SK-N-SH (cell line): ENCODE results near the gene TUFT1. TPM values are rescaled to one million over a fixed set of nuclear protein-coding genes. Genes with fewer than 3 reads are reported as not detected.

ENCODE experiments used
- CTCF ChIA-PET: fragments of 300-600, 350-600 bp; formaldehyde crosslinking; extraction: SDS; loops from one replicate; lab custom pipeline; 2021; lab: Yijun Ruan, JAX
- POLR2A ChIA-PET: fragments of 350-600 bp; sonication (Branson Sonifier 250); formaldehyde crosslinking; extraction: SDS; loops from one replicate; lab custom pipeline; 2020; ENCODE audit warnings: antibody characterized with exemption, inconsistent platforms; lab: Yijun Ruan, JAX
- DNase-seq: peaks from one replicate; pipeline ENCODE4 v3.0.0; 2012
- H2AFZ ChIP-seq: fragments of 200-600 bp; sonication (generic); 2 replicates; pipeline ENCODE4 v1.8.1; 2016; ENCODE audit warnings: antibody characterized with exemption, mild to moderate bottlenecking, low read depth
- H3F3A ChIP-seq: fragments of 200-600 bp; sonication (generic); replicated peaks from 2 replicates; pipeline ENCODE3; 2016; ENCODE audit warnings: antibody characterized with exemption, mild to moderate bottlenecking; ENCODE audit not compliant: insufficient read depth
- H3K27ac ChIP-seq, 2 experiments: fragments of 200-500 bp in 1 of 2; fragments of 200-600 bp in 1 of 2; sonication (Bioruptor generic) in 1 of 2; sonication (generic), shearing (Covaris generic) in 1 of 2; 2 replicates each; pipeline versions ENCODE4 v1.5.1 to v1.6.1; 2014 to 2016; ENCODE audit warnings: low read depth in 2 of 2, inconsistent platforms in 1 of 2, low read length in 1 of 2, mild to moderate bottlenecking in 1 of 2, mixed read lengths in 1 of 2
- H3K27me3 ChIP-seq: fragments of 200-600 bp; sonication (generic), shearing (Covaris generic); 2 replicates; pipeline ENCODE4 v1.6.1; 2016; ENCODE audit warnings: mixed run types; ENCODE audit not compliant: insufficient read depth
- H3K36me3 ChIP-seq, 2 experiments: fragments of 200-500 bp in 1 of 2; fragments of 200-600 bp in 1 of 2; sonication (Bioruptor generic) in 1 of 2; sonication (generic) in 1 of 2; replicated peaks in 1 of 2; 2 replicates each; pipeline versions ENCODE3 to v1.5.1; 2014 to 2016; ENCODE audit warnings: low read length in 1 of 2, mild to moderate bottlenecking in 1 of 2; ENCODE audit not compliant: insufficient read depth in 2 of 2, control insufficient read depth in 1 of 2
- H3K4me1 ChIP-seq, 2 experiments: fragments of 200-500 bp in 1 of 2; fragments of 200-600 bp in 1 of 2; sonication (Bioruptor generic) in 1 of 2; sonication (generic), shearing (Covaris generic) in 1 of 2; 2 replicates each; pipeline versions ENCODE4 v1.5.1 to v1.6.1; 2014 to 2016; ENCODE audit warnings: low read depth in 1 of 2, low read length in 1 of 2, mixed run types in 1 of 2; ENCODE audit not compliant: insufficient read depth in 2 of 2, control insufficient read depth in 1 of 2
- H3K4me2 ChIP-seq: fragments of 200-600 bp; sonication (generic), shearing (Covaris generic); 2 replicates; pipeline ENCODE4 v1.6.1; 2017; ENCODE audit warnings: mixed run types
- H3K4me3 ChIP-seq, 2 experiments: fragments of 200-500 bp in 1 of 2; fragments of 200-600 bp in 1 of 2; sonication (Bioruptor generic) in 1 of 2; sonication (generic), shearing (Covaris generic) in 1 of 2; 2 replicates each; pipeline versions ENCODE4 v1.5.1 to v1.8.1; 2014 to 2016; ENCODE audit warnings: low read depth in 2 of 2, inconsistent platforms in 1 of 2, low read length in 1 of 2, mild to moderate bottlenecking in 1 of 2, mixed read lengths in 1 of 2, moderate library complexity in 1 of 2
- H3K79me2 ChIP-seq: fragments of 200-600 bp; sonication (generic); 2 replicates; pipeline ENCODE4 v1.8.1; 2017; ENCODE audit warnings: mild to moderate bottlenecking; ENCODE audit not compliant: insufficient read depth
- H3K9ac ChIP-seq: fragments of 200-600 bp; sonication (generic); 2 replicates; pipeline ENCODE4 v1.6.1; 2017; ENCODE audit warnings: mixed run types
- H3K9me2 ChIP-seq: fragments of 200-600 bp; sonication (generic); 2 replicates; pipeline ENCODE4 v1.6.1; 2017; ENCODE audit warnings: mixed run types
- H3K9me3 ChIP-seq: fragments of 200-600 bp; sonication (generic); 2 replicates; pipeline ENCODE4 v1.6.1; 2017; ENCODE audit warnings: mixed run types, mild to moderate bottlenecking, moderate library complexity
- H4K20me1 ChIP-seq: fragments of 200-600 bp; sonication (generic); 2 replicates; pipeline ENCODE4 v1.6.1; 2017; ENCODE audit warnings: mild to moderate bottlenecking, mixed run types; ENCODE audit not compliant: insufficient read depth
- CHD2 ChIP-seq: fragments of 150-350 bp; IDR thresholded peaks from 2 replicates; pipeline ENCODE4 v1.6.1; 2018; ENCODE audit warnings: low read length; ENCODE audit not compliant: partially characterized antibody
- EZH2phosphoT487 ChIP-seq: fragments of 200-600 bp; sonication (generic); IDR thresholded peaks from 2 replicates; pipeline ENCODE4 v1.6.1; 2017; ENCODE audit warnings: low read depth, mixed run types, mild to moderate bottlenecking, antibody characterized with exemption, moderate library complexity, borderline replicate concordance
- FOSL2 ChIP-seq: IDR thresholded peaks from 2 replicates; pipeline ENCODE4 v1.4.0; 2012; ENCODE audit warnings: low read depth, mild to moderate bottlenecking, moderate library complexity, borderline replicate concordance
- FOXJ3 ChIP-seq: sonication (generic); formaldehyde crosslinking; IDR thresholded peaks from 2 replicates; pipeline ENCODE4 v1.5.1; 2020; ENCODE audit warnings: mild to moderate bottlenecking, missing genetic modification reagents
- FOXM1 ChIP-seq: IDR thresholded peaks from 2 replicates; pipeline ENCODE4 v1.4.0; 2012; ENCODE audit warnings: low read depth, mild to moderate bottlenecking
- GABPA ChIP-seq: IDR thresholded peaks from 2 replicates; pipeline ENCODE4 v1.4.0; 2012; ENCODE audit warnings: low read depth, mild to moderate bottlenecking
- GATA2 ChIP-seq: sonication (generic); formaldehyde crosslinking; IDR thresholded peaks from 2 replicates; pipeline ENCODE4 v1.5.0; 2020; ENCODE audit warnings: mild to moderate bottlenecking, missing genetic modification reagents
- JUND ChIP-seq: IDR thresholded peaks from 2 replicates; pipeline ENCODE4 v1.4.0; 2012
- MXI1 ChIP-seq: IDR thresholded peaks from 2 replicates; pipeline ENCODE4 v1.6.1; 2012; ENCODE audit warnings: mild to moderate bottlenecking, low read depth, low read length, improper control_type of control experiment
- NFIC ChIP-seq: IDR thresholded peaks from 2 replicates; pipeline ENCODE4 v1.4.0; 2012; ENCODE audit warnings: borderline replicate concordance
- POLR2AphosphoS5 ChIP-seq: IDR thresholded peaks from 2 replicates; pipeline ENCODE4 v1.6.1; 2012; ENCODE audit warnings: low read depth, low read length
- RAD21 ChIP-seq: IDR thresholded peaks from 2 replicates; pipeline ENCODE4 v1.6.1; 2012; ENCODE audit warnings: mild to moderate bottlenecking, low read length
- RCOR1 ChIP-seq: fragments of 150-350 bp; IDR thresholded peaks from 2 replicates; pipeline ENCODE4 v1.6.1; 2017; ENCODE audit warnings: antibody characterized with exemption, low read length
- RXRA ChIP-seq: IDR thresholded peaks from 2 replicates; pipeline ENCODE4 v1.4.0; 2012; ENCODE audit warnings: low read depth, mild to moderate bottlenecking, borderline replicate concordance
- SIN3A ChIP-seq: IDR thresholded peaks from 2 replicates; pipeline ENCODE4 v1.6.1; 2012; ENCODE audit warnings: low read depth, mild to moderate bottlenecking, low read length, moderate library complexity, borderline replicate concordance
- TAF1 ChIP-seq: IDR thresholded peaks from 2 replicates; pipeline ENCODE4 v1.6.1; 2012; ENCODE audit warnings: low read depth, mild to moderate bottlenecking, low read length, moderate library complexity, borderline replicate concordance
- TCF12 ChIP-seq: IDR thresholded peaks from 2 replicates; pipeline ENCODE4 v1.4.0; 2012
- TEAD4 ChIP-seq: IDR thresholded peaks from 2 replicates; pipeline ENCODE4 v1.4.0; 2012; ENCODE audit warnings: mild to moderate bottlenecking, borderline replicate concordance; ENCODE audit not compliant: insufficient read depth
- whole genome bisulfite sequencing: methylation state at CpG from one replicate; pipeline ENCODE4 v1.1.6; 2017; ENCODE audit warnings: low lambda C conversion rate; 5-methylcytosine and 5-hydroxymethylcytosine counted together
- polyA plus RNA-seq, 3 experiments: library from polyadenylated mRNA; depleted of rRNA; stranded (reverse); fragments of >200 nt; gene quantifications; 2 replicates each; pipeline ENCODE4 v1.2.3, GENCODE V29; 2012
- TF ChIP-seq, protein P1 (sequence below): IDR thresholded peaks from 2 replicates; pipeline ENCODE4 v1.6.1; 2012; ENCODE audit warnings: mild to moderate bottlenecking, low read depth, low read length, moderate library complexity
- TF ChIP-seq, protein P2 (sequence below): fragments of 150-350 bp; IDR thresholded peaks from 2 replicates; pipeline ENCODE4 v1.6.1; 2017; ENCODE audit warnings: antibody characterized with exemption, low read length, low read depth, borderline replicate concordance
- TF ChIP-seq, protein P3 (sequence below): IDR thresholded peaks from 2 replicates; pipeline ENCODE4; 2012
- TF ChIP-seq, protein P4 (sequence below): fragments of 150-350 bp; IDR thresholded peaks from 2 replicates; pipeline ENCODE4 v1.6.1; 2016; ENCODE audit warnings: mild to moderate bottlenecking, low read depth, low read length

Gene TUFT1
- polyA plus RNA-seq, 1 of the 3 experiments (the other 2 are of a cell fraction): 20.6 TPM

DNA sequence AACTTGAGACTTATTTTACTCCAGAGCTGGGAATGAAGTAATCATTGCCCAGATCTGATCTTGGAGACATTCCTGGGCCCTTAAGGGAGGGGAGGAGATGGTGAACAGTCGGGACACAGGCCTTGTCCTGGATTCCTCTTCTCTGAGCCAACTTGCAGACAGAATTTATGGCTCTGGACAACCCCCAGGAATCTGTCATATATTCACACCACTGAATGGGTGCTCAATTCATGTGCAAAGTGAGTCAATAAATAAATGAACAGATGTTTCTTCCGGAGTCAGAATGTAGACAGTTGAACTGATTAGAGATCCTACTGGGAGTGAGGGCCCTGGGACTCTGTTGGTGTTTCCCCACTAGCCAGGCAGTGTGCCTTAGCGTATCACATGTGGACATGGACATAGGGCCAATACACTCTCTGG, 2.6 kb downstream of the TUFT1 start (continued):
- TF ChIP-seq, protein P1, sequence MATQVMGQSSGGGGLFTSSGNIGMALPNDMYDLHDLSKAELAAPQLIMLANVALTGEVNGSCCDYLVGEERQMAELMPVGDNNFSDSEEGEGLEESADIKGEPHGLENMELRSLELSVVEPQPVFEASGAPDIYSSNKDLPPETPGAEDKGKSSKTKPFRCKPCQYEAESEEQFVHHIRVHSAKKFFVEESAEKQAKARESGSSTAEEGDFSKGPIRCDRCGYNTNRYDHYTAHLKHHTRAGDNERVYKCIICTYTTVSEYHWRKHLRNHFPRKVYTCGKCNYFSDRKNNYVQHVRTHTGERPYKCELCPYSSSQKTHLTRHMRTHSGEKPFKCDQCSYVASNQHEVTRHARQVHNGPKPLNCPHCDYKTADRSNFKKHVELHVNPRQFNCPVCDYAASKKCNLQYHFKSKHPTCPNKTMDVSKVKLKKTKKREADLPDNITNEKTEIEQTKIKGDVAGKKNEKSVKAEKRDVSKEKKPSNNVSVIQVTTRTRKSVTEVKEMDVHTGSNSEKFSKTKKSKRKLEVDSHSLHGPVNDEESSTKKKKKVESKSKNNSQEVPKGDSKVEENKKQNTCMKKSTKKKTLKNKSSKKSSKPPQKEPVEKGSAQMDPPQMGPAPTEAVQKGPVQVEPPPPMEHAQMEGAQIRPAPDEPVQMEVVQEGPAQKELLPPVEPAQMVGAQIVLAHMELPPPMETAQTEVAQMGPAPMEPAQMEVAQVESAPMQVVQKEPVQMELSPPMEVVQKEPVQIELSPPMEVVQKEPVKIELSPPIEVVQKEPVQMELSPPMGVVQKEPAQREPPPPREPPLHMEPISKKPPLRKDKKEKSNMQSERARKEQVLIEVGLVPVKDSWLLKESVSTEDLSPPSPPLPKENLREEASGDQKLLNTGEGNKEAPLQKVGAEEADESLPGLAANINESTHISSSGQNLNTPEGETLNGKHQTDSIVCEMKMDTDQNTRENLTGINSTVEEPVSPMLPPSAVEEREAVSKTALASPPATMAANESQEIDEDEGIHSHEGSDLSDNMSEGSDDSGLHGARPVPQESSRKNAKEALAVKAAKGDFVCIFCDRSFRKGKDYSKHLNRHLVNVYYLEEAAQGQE: no peak
- TF ChIP-seq FOXM1: peak; percentile 44; the same call in 1 of the 2 replicates
- no peak for TF ChIP-seq FOXJ3 (CRISPR knock-in tag)
- peak; percentile 67 for TF ChIP-seq FOSL2
- no peak for TF ChIP-seq TAF1
- peak; percentile 96 for TF ChIP-seq TCF12
- TF ChIP-seq, protein P2, sequence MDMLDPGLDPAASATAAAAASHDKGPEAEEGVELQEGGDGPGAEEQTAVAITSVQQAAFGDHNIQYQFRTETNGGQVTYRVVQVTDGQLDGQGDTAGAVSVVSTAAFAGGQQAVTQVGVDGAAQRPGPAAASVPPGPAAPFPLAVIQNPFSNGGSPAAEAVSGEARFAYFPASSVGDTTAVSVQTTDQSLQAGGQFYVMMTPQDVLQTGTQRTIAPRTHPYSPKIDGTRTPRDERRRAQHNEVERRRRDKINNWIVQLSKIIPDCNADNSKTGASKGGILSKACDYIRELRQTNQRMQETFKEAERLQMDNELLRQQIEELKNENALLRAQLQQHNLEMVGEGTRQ: no peak
- TF ChIP-seq GABPA: no peak
- peak; percentile 86 for TF ChIP-seq SIN3A
- TF ChIP-seq GATA2 (CRISPR knock-in tag): no peak
- TF ChIP-seq TEAD4: peak; percentile 88
- TF ChIP-seq POLR2AphosphoS5: peak; percentile 63; the same call in 1 of the 2 replicates
- no peak for TF ChIP-seq RAD21
- TF ChIP-seq RXRA: peak; percentile 60; the same call in 1 of the 2 replicates

DNA sequence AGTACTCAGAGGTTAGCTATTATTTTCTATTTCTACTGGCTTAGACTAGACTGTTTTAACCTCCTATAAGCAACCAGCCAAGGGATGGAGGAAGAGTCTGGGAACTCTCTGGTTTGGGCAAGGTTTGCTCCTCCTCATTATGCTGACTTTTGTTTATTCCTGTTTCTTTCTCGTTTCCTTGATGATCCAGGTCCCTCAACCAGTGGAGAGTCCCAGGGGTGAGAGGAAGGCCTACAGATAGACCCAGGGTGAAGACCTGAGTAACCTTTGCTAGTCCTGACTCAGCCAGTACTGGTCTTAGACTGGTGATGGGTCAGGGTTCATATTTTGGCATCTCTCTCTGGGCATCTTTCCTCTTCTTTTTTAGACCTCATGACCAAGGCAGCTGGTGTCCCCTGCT, 5.4 kb downstream of the TUFT1 start:
- Histone ChIP-seq H3F3A (peaks cover 47% of the 10 kb centered on the region), H4K20me1 (peaks cover 15% of the 10 kb centered on the region; the same call in 1 of the 2 replicates), H3K27ac (peak overlapping the region in 1 of 2 experiments; percentile 73; a peak in 1 of 4 replicates), H2AFZ (no peak overlapping the region), H3K9me2 (no peaks in the 10 kb centered on the region), H3K9me3 (no peaks in the 10 kb centered on the region), H3K9ac (no peak overlapping the region), H3K4me1 (peaks cover 20 to 48% of the 10 kb centered on the region in 2 experiments; a peak in 3 of 4 replicates), H3K4me2 (no peak overlapping the region), H3K27me3 (no peaks in the 10 kb centered on the region), H3K4me3 (no peak overlapping the region), H3K36me3 (no peaks in the 10 kb centered on the region), H3K79me2 (peaks cover 92% of the 10 kb centered on the region)
- no peak for DNase-seq
- POLR2A ChIA-PET: no interaction called here
- CTCF ChIA-PET: interaction anchor here (0.8 to 1.5 kb wide), 3 partner anchors 10 to 49 kb away, joined by 3 to 6 read pairs (median 4); no protein-coding TSS in a partner anchor
- 100% methylated on average over 1 of the region's 1 CpG for WGBS
- TF ChIP-seq EZH2phosphoT487 (no peak), MXI1 (no peak), JUND (no peak), NFIC (no peak), CHD2 (no peak), GABPA (no peak), RCOR1 (no peak), RAD21 (no peak), FOXM1 (no peak), TCF12 (no peak)
- TF ChIP-seq, protein P1: no peak
- TF ChIP-seq, protein P3, sequence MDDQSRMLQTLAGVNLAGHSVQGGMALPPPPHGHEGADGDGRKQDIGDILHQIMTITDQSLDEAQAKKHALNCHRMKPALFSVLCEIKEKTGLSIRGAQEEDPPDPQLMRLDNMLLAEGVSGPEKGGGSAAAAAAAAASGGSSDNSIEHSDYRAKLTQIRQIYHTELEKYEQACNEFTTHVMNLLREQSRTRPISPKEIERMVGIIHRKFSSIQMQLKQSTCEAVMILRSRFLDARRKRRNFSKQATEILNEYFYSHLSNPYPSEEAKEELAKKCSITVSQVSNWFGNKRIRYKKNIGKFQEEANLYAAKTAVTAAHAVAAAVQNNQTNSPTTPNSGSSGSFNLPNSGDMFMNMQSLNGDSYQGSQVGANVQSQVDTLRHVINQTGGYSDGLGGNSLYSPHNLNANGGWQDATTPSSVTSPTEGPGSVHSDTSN: no peak
- TF ChIP-seq, protein P4, sequence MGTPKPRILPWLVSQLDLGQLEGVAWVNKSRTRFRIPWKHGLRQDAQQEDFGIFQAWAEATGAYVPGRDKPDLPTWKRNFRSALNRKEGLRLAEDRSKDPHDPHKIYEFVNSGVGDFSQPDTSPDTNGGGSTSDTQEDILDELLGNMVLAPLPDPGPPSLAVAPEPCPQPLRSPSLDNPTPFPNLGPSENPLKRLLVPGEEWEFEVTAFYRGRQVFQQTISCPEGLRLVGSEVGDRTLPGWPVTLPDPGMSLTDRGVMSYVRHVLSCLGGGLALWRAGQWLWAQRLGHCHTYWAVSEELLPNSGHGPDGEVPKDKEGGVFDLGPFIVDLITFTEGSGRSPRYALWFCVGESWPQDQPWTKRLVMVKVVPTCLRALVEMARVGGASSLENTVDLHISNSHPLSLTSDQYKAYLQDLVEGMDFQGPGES: no peak
